Measurements from ENCODE around the gene GATAD2B.
A peak's percentile ranks its signal among the peaks of the same experiment; 100 is the strongest.

Gene GATAD2B

DNA sequence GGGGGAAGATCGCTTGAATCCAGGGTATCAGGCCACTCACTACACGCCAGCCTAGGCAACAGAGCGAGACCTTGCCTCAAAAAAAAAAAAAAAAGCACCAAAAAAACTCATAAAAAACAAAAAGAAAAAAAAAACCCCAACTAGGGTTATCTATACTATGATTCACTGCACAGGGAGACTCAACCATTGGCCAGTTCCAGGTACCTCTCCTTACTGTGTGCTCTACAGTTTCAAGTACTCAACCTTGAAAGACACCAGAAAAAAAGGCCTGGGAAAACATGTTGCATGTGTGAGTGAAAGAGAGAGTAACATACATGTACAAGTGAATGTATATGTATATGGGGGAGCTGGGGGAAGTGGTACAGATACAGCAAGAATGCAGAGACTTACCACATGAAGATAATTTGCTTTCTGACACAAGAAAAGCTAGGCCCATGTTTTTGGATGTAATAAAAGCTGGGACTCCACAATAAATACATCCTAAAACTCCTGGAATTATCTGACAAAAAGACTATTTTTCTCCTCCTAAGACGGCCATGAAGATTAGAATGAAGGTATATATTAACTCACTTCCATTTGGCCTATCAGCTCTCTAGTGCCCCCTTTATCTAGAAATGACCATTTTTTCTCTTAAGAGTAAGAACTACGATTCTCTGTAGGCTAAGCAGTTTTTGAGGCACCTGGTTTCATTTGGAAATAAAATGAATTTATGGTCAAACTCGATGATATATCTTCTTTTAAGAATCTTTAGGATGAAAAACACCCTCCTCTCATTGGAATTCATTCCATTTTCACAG, 95.4 kb downstream of the GATAD2B start:
- no peak for DNase-seq

DNA sequence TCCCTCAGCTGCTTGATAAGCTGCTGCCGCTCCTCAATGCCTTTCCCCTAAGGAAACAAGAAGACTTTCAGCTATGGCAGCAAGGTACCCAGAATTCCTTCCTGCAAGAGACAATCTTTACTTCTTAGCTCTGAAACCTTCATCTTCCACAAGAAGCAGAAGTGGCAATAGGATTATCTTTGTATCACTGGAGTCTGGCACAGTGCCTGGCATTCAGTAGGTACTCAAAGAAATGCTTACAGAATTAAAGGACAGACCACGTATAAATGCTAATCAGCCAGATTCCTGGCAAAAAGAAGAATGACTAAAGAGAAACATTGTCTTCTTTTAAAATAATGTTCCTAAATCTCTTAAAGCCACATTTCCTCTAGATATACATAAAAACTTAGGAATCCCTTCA, 103.9 kb downstream of the GATAD2B start:
- DNase-seq: no peak

DNA sequence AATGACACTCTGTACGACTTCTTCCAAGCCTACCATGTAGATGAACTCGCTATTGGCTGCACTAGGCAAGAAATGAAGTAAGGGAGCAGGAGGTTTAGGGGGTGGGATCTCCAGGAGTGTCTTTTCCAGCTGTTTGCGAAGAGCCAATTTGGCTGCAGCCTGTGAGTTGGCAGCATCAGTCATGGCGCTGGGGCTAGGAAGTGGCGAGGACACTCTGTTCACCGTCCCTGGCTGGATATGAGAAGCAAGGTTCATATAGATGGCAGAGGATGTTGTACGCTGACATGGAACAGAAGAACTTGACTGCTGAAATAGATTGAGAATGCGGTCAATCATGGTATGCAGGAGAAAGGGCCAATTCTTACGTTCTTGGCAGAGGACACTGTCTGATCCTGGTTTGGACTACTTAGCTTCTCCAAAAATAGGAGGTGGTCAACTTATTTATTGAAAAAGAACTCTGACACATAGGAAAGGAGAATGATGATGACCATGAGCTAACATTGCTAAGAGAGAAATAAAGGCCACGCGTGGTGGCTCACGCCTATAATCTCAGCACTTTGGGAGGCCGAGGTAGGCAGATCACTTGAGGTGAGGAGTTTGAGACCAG, 106.4 kb downstream of the GATAD2B start:
- DNase-seq: no peak

DNA sequence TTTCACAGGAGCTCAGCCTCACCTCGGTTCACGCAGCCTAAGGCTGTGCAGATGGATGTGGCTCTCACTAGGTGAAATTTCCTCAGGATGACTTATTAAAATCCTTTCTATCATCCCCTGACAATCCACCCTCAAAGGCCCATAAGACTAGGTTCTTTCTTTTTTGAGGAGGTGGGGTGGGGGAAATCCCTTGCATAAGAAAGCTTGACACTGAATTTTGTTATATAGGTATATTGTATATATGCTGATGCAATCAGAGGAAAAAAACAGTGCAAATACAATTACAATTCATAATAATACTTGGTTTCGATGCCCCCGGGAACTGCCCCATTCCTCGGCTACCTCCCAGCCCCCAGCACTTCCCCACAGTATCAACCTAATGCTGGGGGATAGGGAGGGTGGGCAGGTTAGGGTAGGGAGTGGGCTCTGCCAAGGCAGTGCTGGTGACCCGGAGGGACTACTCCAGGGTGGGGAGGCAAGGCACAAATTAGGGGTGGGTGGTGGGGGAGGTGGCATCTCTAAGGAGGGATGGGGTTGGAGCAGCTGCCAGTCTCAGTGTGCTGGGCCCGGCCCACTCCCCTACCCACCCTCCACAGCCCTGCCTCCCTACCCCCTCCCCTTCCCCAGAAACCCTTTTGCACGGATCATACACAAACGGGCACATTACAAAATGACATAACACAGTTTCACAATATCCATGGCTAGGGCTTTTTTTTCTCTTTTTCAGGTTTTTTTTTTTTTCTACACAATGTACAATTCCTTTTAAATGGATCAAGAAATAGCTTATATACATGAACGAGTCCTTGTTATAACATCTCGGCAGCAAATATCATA, 116.7 kb downstream of the GATAD2B start:
- no peak for DNase-seq

DNA sequence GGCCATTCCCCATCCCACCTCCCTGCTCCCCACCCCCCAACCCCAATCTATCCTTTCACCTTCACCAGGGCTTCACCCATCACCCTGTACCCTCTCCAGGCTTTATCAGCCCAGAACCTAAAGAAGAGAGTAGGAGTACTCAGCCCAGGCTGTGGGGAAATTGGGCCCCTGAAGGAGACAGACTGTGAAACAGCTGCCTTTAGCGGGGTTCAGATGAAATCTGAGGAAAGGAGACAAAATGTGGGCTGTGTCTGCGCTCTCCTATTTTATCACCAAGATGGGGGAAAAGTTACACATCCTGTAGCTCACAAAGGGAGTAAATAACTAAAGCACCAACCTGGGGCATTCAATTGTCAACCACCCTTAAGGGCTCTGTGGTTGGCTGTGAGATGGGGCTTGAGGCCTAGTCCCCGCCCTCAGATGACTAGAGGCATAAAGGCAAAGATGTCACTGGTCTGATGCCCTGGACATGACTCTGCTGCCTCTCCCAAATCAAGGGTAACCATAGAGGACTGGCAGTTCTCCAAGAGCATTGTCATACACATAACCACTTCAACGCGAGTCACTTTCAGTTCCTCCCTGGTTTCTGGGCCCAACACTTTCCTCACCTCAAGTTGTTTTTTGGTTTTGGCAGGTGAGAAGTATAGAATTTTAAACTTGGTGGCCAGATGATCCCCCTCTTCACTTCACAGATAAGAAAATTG, 117.6 kb downstream of the GATAD2B start:
- DNase-seq: peak; percentile 86

DNA sequence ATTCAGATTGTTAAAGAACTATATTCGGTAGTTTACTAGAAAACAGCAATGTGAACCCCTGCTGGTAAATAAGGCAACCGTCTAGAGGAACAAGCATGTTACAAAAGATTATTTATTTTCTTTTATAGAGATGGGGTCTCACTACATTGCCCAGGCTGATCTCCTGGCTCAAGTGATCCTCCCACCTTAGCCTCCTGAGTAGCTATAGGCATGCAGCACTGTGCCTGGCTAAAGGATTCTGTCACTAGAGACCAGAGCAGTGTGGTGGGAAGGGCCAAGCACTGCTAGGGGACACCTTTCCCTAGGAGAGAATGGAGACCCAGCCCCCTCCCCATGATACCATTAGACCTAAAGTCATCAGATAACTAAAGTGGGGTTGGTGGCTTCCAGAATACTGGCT, 118.7 kb downstream of the GATAD2B start:
- no peak for DNase-seq

DNA sequence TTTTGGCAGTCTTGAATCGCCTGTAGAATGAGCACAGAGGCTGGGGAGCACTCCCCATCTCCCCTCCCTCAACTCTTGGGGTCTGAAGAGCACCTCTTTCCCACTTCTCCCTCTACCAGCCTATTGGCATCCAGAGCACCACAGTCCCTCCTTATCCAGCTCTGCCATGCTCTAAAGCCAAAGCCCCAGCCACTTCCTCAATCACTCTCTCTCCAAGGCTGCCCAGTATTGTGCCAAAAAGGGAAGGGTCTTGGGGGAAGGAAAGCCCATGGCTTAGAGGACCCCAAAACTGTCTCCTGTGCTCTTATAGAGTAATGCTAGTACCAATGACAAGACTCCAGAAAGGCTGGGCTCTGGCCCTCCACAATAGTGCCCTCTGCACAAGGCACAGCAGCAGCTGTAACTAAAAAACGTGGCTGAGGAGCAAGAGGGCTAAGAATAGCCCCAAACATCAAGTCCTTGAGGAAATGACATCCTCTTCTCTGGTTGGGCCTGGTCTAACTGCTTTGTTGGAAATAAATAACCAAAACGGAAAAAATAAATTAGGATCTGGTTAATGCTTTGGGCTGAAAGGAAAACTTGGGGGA, 119.2 kb downstream of the GATAD2B start:
- DNase-seq: no peak

DNA sequence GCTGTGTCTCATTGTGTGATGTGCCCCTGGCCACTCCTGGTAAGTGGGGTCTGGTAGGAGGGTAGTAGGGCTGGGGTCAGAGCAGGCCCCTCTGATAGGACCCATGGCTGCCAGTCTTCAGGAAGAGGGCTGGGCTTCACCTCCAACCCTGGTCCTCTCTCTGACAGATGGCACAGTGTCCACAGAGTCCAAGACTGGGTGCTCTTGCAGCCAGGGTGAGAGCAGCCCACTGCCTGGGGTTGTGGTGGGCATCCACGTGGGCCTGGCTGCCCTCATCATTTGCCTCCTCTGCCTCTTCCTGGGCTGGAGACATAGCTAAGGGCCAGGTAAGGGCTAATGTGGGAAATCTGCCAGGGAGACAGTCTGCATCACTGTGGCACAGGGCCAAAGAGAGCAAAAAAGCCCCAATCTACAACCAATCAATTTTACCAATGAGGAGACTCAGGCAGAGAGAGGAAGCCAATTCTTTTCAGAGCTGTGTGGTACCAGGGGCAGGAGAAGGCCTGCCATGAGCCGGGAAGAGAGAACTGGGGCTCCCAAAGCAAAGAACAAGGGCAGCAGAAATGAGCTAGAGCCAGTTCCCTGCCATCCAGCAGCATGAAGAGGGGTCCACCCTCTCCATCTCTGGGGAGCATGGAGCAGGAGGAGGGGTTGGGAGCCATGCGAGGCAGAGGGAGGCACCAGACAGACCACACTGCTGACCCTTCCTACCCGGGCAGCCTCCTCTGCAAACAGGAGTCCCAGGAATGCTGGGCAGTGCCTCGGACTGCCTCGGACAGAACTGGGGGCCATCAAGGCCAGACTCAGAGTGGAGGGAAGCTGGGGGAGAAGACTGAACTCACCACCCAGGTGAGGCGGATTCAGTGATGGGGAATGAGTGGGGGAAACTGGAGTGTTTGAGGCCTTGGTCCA, 120.7 kb downstream of the GATAD2B start:
- DNase-seq: no peak

DNA sequence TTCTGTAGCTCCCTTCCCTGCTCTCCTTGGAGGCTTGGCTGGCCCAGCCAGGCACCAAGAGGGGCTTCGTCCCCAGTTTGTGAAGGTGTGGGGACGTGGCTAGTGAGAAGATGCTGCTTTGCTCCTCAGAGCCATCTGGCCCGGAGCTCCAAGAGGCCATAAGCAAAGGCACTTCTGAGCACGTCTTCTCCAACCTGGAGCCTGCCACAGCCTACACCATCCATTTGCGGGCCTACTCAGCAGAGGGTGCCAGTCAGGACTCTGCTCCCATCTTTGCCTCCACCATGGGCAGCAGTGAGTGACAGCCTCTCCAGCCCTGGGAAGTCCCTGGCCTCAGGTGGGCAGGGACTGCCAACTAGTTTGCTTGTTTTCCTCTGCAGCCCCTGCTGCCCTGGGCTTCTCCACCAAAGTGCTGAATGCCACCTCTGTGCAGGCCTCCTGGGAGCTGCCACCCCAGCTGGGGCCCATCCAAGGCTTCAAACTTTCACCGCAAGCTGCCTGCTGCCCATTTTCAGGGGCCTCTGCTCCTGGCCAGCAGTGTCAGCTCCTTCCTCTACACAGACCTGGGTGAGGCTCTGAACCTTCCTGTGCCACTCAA, 121.6 kb downstream of the GATAD2B start:
- DNase-seq: no peak

DNA sequence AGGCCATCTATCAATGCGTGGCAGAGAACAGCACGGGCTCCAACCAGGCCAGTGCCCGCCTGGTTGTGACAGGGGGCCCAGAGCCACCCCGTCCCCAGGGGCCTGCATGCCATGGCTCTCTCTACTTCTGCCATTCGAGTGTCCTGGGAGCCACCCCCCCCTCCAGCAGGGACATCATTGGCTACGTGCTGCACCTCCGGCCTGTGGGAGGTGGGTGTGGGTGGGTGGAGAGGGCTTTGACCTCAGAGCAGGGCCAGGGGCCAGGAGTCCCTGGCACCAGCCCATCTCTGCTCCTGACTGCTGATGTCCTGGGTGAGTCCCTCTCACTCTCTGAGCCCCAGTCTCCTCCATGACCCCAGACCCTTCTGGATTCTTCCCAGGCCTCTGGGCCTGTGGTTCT, 122.3 kb downstream of the GATAD2B start:
- DNase-seq: no peak

DNA sequence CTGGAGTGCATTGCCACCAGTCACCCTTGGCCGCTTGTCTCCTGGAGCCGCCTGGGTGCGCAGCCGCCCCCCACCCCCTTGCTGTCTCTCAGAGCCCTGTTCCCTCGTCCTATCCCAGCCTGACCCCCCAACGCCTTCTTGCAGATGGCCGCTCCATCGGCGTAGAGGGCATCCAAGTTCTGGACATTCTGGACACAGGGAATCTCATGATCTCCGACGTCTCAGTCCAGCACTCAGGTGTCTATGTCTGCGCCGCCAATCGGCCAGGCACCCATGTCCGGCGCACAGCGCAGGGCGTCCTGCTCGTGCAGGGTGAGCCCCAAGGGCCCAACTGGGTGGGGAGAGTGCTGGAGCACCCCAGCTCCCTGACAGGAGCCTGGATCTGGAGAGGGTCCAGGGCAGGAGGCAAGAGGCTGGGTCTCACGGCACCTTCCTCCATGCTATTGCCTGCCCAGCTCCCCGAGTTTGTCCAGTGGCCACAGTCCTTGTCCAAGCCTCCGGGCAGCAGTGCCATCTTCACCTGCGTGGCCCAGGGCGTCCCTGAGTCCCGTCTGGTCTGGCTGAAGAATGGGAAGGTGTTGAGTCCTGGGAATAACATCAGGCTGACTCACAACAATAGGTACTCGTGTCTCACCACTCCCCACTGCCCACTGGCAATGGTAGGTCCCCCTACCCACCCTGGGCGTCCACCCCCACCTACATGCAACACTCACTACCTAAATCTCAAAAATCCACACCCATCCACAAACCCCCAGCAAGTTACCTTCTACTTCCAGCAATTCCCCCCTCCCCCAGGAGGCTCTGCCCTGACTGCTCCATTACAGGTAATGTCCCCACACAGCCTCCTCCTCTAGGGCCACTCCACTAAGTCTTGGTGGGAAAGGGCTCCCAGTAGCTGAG, 123.0 kb downstream of the GATAD2B start:
- no peak for DNase-seq

DNA sequence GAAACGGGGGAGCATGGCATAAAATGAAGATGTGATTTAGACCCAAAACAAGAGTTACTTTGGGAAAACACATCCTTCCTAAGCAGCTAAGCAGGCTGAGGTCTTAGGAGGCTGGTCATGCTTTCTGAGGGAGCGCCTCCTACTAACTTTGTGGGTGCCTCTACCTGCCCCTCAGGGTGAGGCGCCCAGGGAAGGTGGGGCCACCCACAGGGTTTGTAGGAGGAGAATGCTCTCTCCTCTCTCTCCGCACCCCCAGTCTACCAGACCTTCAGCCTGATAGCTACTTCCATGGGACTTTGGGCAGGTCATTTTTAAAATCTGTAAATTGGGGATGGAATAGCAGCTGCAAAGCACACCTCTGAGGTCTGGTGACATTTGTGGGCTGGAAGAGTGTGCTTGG, 123.8 kb downstream of the GATAD2B start:
- DNase-seq: no peak

DNA sequence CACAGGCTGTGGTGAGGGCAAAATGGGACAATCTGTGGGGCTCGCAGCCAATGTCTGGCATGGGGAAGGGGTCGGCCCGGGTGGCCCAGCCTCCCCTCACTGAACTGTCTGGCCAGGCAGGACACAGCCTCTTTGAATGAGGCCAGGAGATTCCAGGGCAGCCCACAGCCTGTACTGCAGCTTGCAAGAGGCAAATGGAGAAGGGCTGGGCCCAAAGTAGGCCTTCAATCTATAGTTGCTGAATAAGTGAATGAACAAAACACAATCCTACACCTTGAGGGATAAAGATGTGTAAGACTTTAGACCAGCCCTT, 124.3 kb downstream of the GATAD2B start:
- no peak for DNase-seq

DNA sequence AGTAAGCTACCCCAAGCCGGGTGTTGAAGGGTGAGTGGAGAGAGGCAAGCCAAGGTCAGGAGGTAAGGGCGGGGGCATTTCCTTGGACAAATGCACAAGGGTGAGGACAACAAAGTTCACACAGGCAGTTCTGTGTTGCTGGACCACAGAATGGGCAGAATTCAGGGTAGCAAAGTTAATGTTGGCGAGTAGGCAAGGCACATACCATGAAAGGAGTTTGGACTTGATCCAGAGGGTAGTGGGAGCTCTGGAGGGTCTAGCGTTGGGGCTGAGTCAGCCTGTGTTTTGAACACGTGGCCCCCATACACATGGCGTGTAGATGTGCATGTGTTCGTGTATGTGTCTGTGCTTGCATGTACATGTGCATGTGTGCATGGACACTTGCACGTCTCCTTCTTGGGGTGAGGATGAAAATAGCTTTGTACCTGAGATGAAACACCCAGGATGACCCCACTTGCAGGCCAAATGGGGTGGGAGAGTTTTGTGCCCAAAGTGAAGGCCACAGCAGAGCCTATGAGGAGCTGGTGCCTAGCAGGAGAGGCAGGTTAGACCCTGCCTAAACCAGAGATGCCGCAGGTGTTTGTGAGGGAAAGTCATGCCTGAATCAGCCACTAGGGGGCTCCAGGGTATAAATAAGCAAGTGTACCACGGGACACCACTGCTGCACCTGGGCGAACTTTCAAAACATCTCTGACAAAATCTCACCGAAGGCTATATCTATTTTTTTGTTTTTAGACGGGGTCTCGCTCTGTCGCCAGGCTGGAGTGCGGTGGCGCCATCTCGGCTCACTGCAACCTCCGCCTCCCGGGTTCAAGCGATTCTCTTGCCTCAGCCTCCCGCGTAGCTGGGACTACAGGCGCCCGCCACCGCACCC, 125.7 kb downstream of the GATAD2B start:
- peak; percentile 66 for DNase-seq

DNA sequence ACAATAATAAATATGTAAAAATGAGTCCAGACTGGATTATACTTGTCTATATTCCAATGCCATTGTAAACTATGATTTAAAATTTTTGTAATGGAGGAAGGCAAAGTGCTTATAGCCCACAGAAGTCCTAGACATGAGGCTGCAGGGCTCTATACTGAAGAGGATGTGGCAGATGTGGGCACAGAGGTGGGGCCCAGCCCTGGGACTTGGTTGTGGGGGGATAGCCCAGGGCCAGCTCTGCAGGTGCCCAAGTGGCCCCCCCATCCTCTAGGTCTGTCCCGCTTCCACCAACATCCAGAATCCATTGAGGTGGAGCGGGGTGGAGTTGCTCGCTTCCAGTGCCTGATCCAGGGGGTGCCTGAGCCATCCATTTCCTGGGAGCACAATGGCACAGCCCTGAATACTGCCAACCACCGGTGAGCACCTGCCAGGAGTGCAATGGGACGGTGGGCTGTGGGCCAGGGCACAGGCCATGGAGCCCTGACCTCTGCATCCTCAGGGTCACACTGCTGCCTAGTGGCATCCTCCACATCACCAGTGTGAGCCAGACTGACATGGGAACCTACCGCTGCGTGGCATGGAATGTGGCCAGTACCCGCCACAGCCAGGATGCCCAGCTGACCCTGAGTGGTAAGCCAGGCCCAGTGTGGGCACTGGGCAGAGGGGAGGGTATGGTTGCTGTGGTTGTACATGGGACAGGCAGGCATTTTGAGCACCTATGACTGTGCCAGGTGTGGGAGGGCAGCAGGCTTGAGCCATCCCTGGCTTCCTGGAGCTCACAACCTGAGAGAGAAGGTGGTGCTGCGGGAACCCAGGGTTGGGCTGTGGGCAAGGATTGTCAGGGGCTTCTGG, 126.6 kb downstream of the GATAD2B start:
- no peak for DNase-seq

DNA sequence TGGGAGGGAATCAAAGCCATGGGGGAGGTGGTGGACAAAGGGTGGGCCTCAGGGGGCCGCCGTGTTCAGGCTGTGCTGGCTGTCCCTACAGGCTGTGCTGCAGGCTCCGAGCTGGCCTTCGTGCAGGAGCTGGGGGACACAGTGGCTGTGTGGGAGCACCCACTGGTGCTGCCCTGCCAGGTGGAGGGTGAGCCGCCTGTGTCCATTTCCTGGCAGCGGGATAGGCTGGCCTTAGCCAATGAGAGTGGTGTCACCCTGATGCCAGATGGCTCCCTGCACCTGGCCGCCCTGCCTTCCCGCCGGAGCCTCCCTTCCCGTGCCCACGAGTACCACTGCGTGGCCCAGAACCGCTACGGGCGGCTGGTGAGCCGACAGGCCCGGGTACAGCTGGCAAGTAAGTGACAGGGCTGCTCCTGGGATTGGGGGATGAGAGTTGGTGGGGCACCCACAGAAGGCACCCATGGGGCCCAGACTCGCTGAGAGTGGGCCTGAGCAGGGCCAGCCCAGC, 127.4 kb downstream of the GATAD2B start:
- DNase-seq: no peak

DNA sequence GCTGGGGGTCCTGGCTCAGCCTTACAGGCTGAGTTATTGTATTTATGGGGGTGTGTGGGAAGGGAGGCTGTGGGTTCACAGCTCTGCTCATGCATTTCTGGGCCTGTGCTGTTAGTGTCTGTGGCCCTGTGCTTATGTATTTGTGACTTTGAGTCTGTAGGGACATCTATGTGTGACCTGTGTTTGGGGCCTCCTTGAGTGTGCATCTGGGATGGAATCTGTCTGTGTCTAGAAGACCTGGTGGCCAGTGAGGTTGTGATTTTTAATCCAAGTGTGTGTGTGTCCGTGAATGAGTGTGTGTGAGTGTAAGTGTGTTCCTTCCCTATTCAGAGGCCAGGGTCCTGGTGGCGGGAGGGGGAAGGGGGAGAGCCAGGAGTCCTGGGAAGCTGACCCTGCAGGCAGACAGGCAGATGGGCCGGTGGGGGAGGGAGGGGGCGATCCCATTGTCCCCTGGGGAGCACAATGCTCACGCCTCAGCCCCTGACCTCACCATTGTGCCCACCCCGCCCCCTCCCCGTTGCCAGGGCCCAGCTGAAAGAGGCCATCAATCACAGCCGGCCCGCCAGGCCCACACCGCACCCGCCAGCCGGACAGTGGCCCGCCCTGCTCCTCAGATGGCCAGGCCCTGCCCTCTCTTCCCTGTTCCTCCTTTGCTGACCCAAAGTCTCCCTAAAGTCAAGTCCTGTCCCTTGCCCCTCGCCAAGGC, 128.0 kb downstream of the GATAD2B start:
- no peak for DNase-seq
